Activated CD4-positive, CD25-positive, alpha-beta regulatory T cell treated with anti-CD3 and anti-CD28 coated beads, Interleukin-2, amount 50 U/mL, for 16 hours (primary cell): Measurements from ENCODE around the gene WNT11.

Experiments used
- DNase-seq: peaks from one replicate; pipeline ENCODE4 v3.0.0-alpha.2; 2020; ENCODE audit warnings: low read depth, low spot score

WNT11 gene

GRCh38 chr11:76218449-76219178 lies 12.3 kb upstream of the WNT11 start:
- no peak for DNase-seq

- no peak for DNase-seq
Measured at GRCh38 chr11:76217653-76218160, 11.4 kb upstream of the WNT11 start.

- DNase-seq = no peak
Measured at GRCh38 chr11:76216536-76217325, 10.4 kb upstream of the WNT11 start.

GRCh38 chr11:76215941-76216340 lies 9.6 kb upstream of the WNT11 start:
- DNase-seq = no peak

- no peak for DNase-seq
Measured at GRCh38 chr11:76214968-76215548, 8.8 kb upstream of the WNT11 start.

- DNase-seq = no peak
Measured at GRCh38 chr11:76214186-76214585, 7.9 kb upstream of the WNT11 start.

GRCh38 chr11:76212086-76213035 lies 6.1 kb upstream of the WNT11 start:
- DNase-seq = no peak

- no peak for DNase-seq
Measured at GRCh38 chr11:76210931-76211851, 4.9 kb upstream of the WNT11 start.

GRCh38 chr11:76209973-76210930 lies 4.0 kb upstream of the WNT11 start:
- no peak for DNase-seq

- DNase-seq = no peak
Measured at GRCh38 chr11:76209375-76209972, 3.2 kb upstream of the WNT11 start.

- peak; percentile 50 for DNase-seq
Measured at GRCh38 chr11:76208438-76209374, 2.4 kb upstream of the WNT11 start.

GRCh38 chr11:76207642-76208401 lies 1.5 kb upstream of the WNT11 start:
- peak; percentile 53 for DNase-seq

- no peak for DNase-seq
Measured at GRCh38 chr11:76206077-76206326, 300 bp downstream of the WNT11 start.

- DNase-seq = no peak
Measured at GRCh38 chr11:76205252-76206076, 838 bp downstream of the WNT11 start.

- DNase-seq = no peak
Measured at GRCh38 chr11:76203937-76204336, 2.4 kb downstream of the WNT11 start.
